Osteocyte (in vitro differentiated cells): Measurements from ENCODE around the gene TPBG. TPM values are rescaled to one million over a fixed set of nuclear protein-coding genes. Genes with fewer than 3 reads are reported as not detected.

Experiments
- DNase-seq: peaks from one replicate; pipeline ENCODE4 v3.0.0; 2021; ENCODE audit warnings: mixed read lengths; ENCODE audit not compliant: unreplicated experiment; ENCODE audit errors: extremely low spot score
- H3K27ac Mint-ChIP-seq: one replicate; pipeline ENCODE4 v1.8.0; 2021; ENCODE audit warnings: mild to moderate bottlenecking, mixed read lengths; ENCODE audit not compliant: unreplicated experiment
- H3K27me3 Mint-ChIP-seq: one replicate; pipeline ENCODE4 v1.8.0; 2021; ENCODE audit warnings: mixed read lengths; ENCODE audit not compliant: unreplicated experiment
- H3K36me3 Mint-ChIP-seq: one replicate; pipeline ENCODE4 v1.8.0; 2021; ENCODE audit warnings: mixed read lengths; ENCODE audit not compliant: unreplicated experiment
- H3K4me1 Mint-ChIP-seq: one replicate; pipeline ENCODE4 v1.8.0; 2021; ENCODE audit warnings: mixed read lengths; ENCODE audit not compliant: unreplicated experiment
- H3K4me3 Mint-ChIP-seq: one replicate; pipeline ENCODE4 v1.8.0; 2021; ENCODE audit warnings: mild to moderate bottlenecking, moderate library complexity, mixed read lengths; ENCODE audit not compliant: unreplicated experiment
- H3K9me3 Mint-ChIP-seq: one replicate; pipeline ENCODE4 v1.8.0; 2021; ENCODE audit warnings: mixed read lengths; ENCODE audit not compliant: unreplicated experiment
- CTCF ChIP-seq: fragments of 200-600 bp; sonication (generic); IDR thresholded peaks from 2 replicates; pipeline ENCODE4 v1.5.0; 2021; ENCODE audit warnings: antibody characterized with exemption, mild to moderate bottlenecking, moderate library complexity
- total RNA-seq: library from RNA; stranded (reverse); gene quantifications from 2 replicates; pipeline ENCODE4 v1.2.1, GENCODE V29; 2021

The TPBG gene
- total RNA-seq, 1 donor from 2014 or later, result 47.1 TPM

GRCh38 chr6:82374516-82374915 lies 10.9 kb downstream of the TPBG start:
- DNase-seq, result no peak
- Mint-ChIP-seq H3K4me3 (no peak overlapping the region), H3K27me3 (no peaks in the 10 kb centered on the region), H3K4me1 (peaks cover 14% of the 10 kb centered on the region), H3K36me3 (peaks cover 2% of the 10 kb centered on the region), H3K9me3 (no peaks in the 10 kb centered on the region), H3K27ac (no peak overlapping the region)
- no peak for TF ChIP-seq CTCF

GRCh38 chr6:82376636-82377035 lies 13.0 kb downstream of the TPBG start:
- H3K9me3 Mint-ChIP-seq, result no peaks in the 10 kb centered on the region
- H3K4me1 Mint-ChIP-seq, result peaks cover 13% of the 10 kb centered on the region
- no peaks in the 10 kb centered on the region for H3K27me3 Mint-ChIP-seq
- no peak for TF ChIP-seq CTCF
- peaks cover 2% of the 10 kb centered on the region for H3K36me3 Mint-ChIP-seq
- no peak overlapping the region for H3K27ac Mint-ChIP-seq
- no peak overlapping the region for H3K4me3 Mint-ChIP-seq
- DNase-seq, result no peak

- H3K27ac Mint-ChIP-seq, result no peak overlapping the region
- no peaks in the 10 kb centered on the region for H3K36me3 Mint-ChIP-seq
- peaks cover 4% of the 10 kb centered on the region for H3K4me1 Mint-ChIP-seq
- H3K9me3 Mint-ChIP-seq, result no peaks in the 10 kb centered on the region
- no peak for TF ChIP-seq CTCF
- no peak overlapping the region for H3K4me3 Mint-ChIP-seq
- H3K27me3 Mint-ChIP-seq, result peaks cover 19% of the 10 kb centered on the region
- DNase-seq, result no peak
These were observed 17.1 kb downstream of the TPBG start for GRCh38 chr6:82380566-82381185.

GRCh38 chr6:82381278-82381677 lies 17.7 kb downstream of the TPBG start:
- Mint-ChIP-seq H3K36me3 (no peaks in the 10 kb centered on the region), H3K4me1 (peaks cover 4% of the 10 kb centered on the region), H3K9me3 (no peaks in the 10 kb centered on the region), H3K4me3 (no peak overlapping the region), H3K27me3 (peaks cover 23% of the 10 kb centered on the region), H3K27ac (no peak overlapping the region)
- no peak for DNase-seq
- TF ChIP-seq CTCF, result no peak

GRCh38 chr6:82385102-82385501 lies 21.5 kb downstream of the TPBG start:
- Mint-ChIP-seq H3K4me1 (no peaks in the 10 kb centered on the region), H3K27ac (no peak overlapping the region), H3K36me3 (no peaks in the 10 kb centered on the region)

More at GRCh38 chr6:82385102-82385501, 21.5 kb downstream of the TPBG start:
- Mint-ChIP-seq H3K27me3 (peaks cover 25% of the 10 kb centered on the region), H3K4me3 (no peak overlapping the region), H3K9me3 (no peaks in the 10 kb centered on the region)
- DNase-seq, result no peak
- TF ChIP-seq CTCF, result no peak
